ENCODE data around the gene MBP. TPM values are rescaled to one million over a fixed set of nuclear protein-coding genes. Genes with fewer than 3 reads are reported as not detected.

The MBP gene
- total RNA-seq, 1 donor from 2014 or later, result 2,463 TPM

- no peak for DNase-seq (ENCODE audit: low spot score)
- intact Hi-C loops (cut with DNase I), result loop anchor here (2.0 kb wide), 1 partner anchor 62 kb away; no protein-coding TSS in a partner anchor
Measured at GRCh38 chr18:77136871-77137665, 4.5 kb upstream of the MBP start.

GRCh38 chr18:77136076-77136718 lies 3.6 kb upstream of the MBP start:
- ATAC-seq (no peak), DNase-seq (ENCODE audit: low spot score) (no peak)
- intact Hi-C loops (cut with DNase I), result loop anchor here (2.0 kb wide), 1 partner anchor 61 kb away; no protein-coding TSS in a partner anchor

More at GRCh38 chr18:77136871-77137665, 4.5 kb upstream of the MBP start:
- ATAC-seq, result no peak

- DNase-seq (ENCODE audit: low spot score), result no peak
- no peak for ATAC-seq
- intact Hi-C loops (cut with DNase I), result loop anchor here (2.0 kb wide), 1 partner anchor 61 kb away; no protein-coding TSS in a partner anchor
Measured at GRCh38 chr18:77135339-77136075, 2.9 kb upstream of the MBP start.

GRCh38 chr18:77134611-77135010 lies 2.0 kb upstream of the MBP start:
- DNase-seq (ENCODE audit: low spot score) (no peak), ATAC-seq (no peak)
- intact Hi-C loops (cut with DNase I), result no loop called here

- intact Hi-C loops (cut with DNase I), result no loop called here
- ATAC-seq, result peak; percentile 64
Measured at GRCh38 chr18:77133835-77134496, 1.4 kb upstream of the MBP start.

GRCh38 chr18:77133051-77133834 lies 660 bp upstream of the MBP start:
- DNase-seq (ENCODE audit: low spot score) (peak; percentile 67), ATAC-seq (peak; percentile 59)
- intact Hi-C loops (cut with DNase I), result no loop called here

More at GRCh38 chr18:77133835-77134496, 1.4 kb upstream of the MBP start:
- DNase-seq (ENCODE audit: low spot score), result peak; percentile 69

- intact Hi-C loops (cut with DNase I), result no loop called here
- ATAC-seq (peak; percentile 64), DNase-seq (ENCODE audit: low spot score) (peak; percentile 86)
Measured at GRCh38 chr18:77131652-77132368, 773 bp downstream of the MBP start.

GRCh38 chr18:77131100-77131651 lies 1.4 kb downstream of the MBP start:
- intact Hi-C loops (cut with DNase I), result no loop called here
- DNase-seq (ENCODE audit: low spot score), result peak; percentile 83
- ATAC-seq, result peak; percentile 48

- DNase-seq (ENCODE audit: low spot score) (no peak), ATAC-seq (no peak)
- intact Hi-C loops (cut with DNase I), result no loop called here
Measured at GRCh38 chr18:77130229-77131099, 2.1 kb downstream of the MBP start.

- DNase-seq (ENCODE audit: low spot score) (no peak), ATAC-seq (no peak)
- intact Hi-C loops (cut with DNase I), result no loop called here
Measured at GRCh38 chr18:77129150-77129551, 3.4 kb downstream of the MBP start.

- ATAC-seq (peak; percentile 68), DNase-seq (ENCODE audit: low spot score) (no peak)
- intact Hi-C loops (cut with DNase I), result no loop called here
Measured at GRCh38 chr18:77127769-77128671, 4.6 kb downstream of the MBP start.

GRCh38 chr18:77124452-77124922 lies 8.1 kb downstream of the MBP start:
- DNase-seq (ENCODE audit: low spot score) (no peak), ATAC-seq (no peak)
- intact Hi-C loops (cut with DNase I), result no loop called here

GRCh38 chr18:77123320-77124231 lies 9.0 kb downstream of the MBP start:
- ATAC-seq (no peak), DNase-seq (ENCODE audit: low spot score) (no peak)
- intact Hi-C loops (cut with DNase I), result no loop called here

GRCh38 chr18:77121523-77121922 lies 11.1 kb downstream of the MBP start:
- DNase-seq (ENCODE audit: low spot score) (no peak), ATAC-seq (no peak)
- intact Hi-C loops (cut with DNase I), result no loop called here
